GM18870 (cell line): ENCODE measurements around the gene LTB4R.

Experiments used
- ATAC-seq: cut with Tn5 transposase; IDR thresholded peaks from one replicate; pipeline ENCODE4 v1.9.1; 2021; ENCODE audit warnings: moderate library complexity; ENCODE audit not compliant: unreplicated experiment

LTB4R gene

DNA sequence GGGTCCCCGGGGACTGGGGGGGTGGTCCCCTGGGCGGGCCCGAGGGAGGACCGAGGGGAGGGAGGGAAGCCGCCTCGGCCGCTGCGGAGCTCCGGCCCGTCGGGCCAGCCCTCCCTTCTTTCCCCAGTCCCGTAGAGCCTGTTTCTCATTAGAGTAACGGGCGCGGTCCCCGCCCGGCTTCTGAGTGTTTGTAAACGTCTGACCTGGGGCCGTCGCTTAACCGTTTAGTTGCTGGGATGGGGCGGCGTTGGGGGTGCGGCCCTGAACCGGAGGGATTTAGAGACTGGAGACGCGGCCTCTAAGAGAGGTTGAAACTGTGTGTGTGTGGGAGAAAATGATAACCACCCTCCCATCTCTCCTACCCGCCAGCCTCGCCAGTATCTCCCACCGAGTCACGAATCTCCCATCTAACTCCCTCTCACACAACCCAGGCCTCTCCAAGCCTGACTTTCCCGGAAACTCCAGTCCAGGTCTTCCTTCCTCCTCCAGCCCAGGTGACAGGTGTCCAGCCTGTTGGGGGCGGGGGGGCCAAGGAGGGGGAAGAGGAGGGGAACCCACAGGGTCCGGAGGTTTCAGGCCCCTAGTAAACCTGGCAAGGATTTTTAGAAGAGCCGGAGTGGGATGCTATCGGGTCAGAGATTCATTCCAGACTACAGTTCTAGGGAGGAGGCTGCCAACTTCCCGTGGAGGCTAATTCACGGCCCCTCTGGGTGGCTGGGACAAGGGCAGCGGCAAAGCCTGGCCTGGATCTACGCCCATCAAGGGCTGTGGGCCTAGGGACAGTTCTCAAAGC, 55.6 kb downstream of the LTB4R start:
- peak; percentile 46 for ATAC-seq
